Amniotic epithelial cell (primary cell): Measurements from ENCODE around the gene AHDC1.

Source experiments
- DNase-seq: peaks from one replicate; pipeline ENCODE4 v3.0.0-alpha.2; 2010; ENCODE audit warnings: low read depth

The AHDC1 gene

GRCh38 chr1:27599605-27600497 lies 4.1 kb downstream of the AHDC1 start:
- DNase-seq = no peak

DNA sequence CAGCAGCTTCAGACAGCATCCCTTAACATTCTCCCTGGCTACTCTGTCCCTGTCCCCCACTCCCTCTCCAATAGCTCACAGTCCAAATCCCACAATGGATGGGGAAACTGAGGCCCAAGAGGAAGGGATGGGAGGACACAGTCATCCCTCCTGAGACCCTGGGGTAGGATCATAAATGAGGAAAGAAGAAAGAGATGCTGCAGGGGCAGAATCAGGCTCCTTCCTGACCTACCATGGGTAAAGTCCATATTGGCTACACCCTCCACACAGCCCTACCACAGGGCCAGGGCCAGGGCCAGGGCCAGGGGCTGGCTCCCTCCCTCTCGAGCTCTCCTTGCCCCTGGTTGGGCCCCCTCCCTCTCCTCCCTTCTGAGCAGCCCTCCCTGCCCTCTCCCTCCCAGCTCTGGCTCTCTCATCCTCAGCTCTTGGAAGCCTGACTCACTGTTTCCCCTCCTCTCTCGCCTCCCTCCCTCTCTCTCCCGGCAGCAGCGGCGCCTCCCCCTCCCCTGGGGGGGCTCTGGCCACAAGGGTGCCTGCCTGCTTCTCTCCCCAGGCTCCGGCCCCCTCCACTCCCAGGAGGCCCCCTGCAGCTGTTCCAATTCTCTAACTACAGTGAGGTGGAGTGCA lies 4.9 kb downstream of the AHDC1 start:
- DNase-seq = peak; percentile 78

DNA sequence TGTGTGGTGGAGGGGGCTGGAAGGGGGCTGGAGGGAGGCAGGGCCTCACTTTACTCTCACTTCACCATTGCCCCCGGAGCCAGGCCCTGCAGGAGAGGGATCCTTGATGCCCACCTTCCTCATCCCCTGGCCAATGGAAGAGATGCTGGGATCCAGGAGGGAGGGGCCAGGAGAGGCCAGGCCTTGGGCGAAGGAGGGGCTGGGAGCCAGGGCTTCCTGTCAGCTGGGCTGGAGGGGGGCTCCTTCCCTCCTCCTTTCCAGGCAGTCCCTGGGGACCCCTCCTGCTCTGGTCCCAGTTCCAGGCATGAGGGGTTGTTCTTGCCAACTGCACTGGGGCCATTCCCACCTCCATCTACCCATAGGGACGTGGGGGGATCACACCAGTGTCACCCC lies 5.7 kb downstream of the AHDC1 start:
- DNase-seq = no peak

DNA sequence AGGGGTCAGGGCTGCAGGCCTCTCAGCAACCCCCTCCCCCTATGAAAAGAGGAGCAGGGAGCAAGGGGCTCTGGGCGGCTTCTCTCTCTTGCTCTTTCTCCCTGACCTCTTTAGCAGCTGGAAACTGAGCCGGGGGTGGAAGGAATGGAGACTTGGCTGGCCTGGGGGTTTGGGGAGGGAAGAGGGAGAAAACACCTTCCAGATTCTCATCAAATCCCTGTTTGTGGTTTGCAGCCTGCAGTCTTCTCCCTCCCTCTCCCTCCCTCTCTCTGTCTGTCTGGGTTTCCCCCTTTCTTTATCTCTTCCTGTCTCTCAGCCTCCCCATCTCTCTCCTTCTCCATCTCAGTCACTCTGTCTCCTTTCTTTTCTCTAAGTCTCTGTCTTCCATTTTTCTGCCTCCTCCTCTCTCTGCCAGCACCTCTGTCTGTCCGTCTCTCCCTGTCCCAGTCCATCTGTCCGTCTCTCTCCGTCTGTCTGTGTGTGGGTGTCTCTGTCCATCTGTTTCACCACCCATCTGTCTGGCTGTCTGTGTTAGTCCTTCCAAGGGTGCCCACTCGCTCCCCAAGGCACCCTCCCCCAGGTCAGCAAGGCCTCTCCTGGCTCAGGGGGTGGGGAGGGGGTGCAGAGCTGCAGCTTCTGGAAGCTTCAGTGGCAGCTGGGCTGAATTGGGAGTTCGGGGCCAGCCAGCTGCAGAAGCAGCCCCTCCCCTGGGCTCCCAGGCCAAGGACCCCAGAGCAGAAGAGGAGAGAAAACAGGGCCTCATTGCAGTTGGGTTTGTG lies 6.2 kb downstream of the AHDC1 start:
- peak; percentile 70 for DNase-seq

- no peak for DNase-seq
These were observed 7.0 kb downstream of the AHDC1 start for GRCh38 chr1:27596986-27597385.

GRCh38 chr1:27596261-27596660 lies 7.7 kb downstream of the AHDC1 start:
- DNase-seq = no peak

DNA sequence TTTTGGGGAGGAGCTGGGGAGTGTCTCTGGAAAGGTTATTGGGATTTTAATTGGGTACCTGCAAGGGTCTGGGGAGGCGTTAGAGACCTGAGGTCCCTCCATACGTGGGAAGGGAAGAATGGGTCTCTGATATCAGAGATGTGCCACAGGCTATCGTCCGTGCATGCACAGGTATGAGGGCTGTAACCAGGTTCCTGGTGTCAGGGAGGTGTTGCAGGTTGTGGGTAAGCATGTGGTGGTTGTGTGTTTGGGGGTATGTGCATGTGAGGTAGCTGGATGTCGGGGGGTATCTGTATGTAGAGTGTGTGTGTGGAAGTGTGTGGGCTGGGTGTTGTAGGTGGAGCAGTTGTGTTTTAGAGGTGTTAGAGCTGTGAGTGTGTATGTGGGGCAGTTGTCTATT lies 8.3 kb downstream of the AHDC1 start:
- no peak for DNase-seq

DNA sequence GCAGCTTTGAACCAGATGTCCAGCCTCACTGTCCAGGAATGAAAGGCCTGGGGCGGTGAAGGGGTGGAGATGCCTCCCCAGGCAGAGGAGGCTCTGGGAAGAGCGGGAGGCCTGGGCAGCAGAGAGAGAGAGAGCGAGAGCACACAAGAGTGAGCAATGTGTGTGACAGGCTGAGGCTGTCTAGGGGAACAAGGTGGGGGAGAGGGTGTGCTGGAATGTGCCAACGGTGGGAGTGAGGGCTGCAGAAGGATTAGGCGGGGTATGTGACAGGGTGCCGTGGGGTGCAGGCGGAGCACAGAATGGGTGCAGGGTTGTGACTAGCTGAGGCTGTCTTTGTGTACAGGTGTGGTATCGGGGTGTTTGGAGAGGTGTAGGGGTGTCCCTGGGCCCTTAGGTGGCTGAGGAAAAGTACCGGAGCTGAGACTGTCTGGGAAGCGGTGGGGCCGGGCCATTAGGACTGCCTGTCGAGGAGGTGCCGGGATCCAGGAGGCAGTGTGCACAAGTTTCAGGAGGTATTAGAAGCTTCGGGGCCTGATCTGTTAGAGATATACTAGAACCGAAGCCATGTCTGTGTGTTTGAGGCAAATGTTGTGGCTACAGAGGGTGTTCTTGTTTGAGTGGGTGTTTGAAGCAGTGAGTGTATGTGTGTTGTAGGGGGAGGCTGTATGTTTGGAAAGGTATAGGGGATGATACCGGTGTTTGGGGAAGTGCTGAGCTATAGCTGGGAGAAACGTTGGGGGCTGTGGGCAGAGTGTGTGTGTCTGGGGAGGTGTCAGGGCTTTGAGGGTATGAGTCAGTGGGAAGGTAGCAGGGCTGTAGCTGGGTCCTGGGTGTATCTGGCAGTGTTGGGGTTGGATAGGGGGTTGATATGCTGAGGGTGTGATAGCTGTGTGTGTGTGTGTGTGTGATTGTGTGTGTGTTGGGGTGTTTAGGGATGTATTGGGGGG lies 9.1 kb downstream of the AHDC1 start:
- peak; percentile 48 for DNase-seq

GRCh38 chr1:27593678-27594563 lies 10.0 kb downstream of the AHDC1 start:
- no peak for DNase-seq

- no peak for DNase-seq
These were observed 10.8 kb downstream of the AHDC1 start for GRCh38 chr1:27592931-27593677.

GRCh38 chr1:27592232-27592930 lies 11.6 kb downstream of the AHDC1 start:
- no peak for DNase-seq

- DNase-seq = peak; percentile 52
These were observed 12.3 kb downstream of the AHDC1 start for GRCh38 chr1:27591622-27592021.

DNA sequence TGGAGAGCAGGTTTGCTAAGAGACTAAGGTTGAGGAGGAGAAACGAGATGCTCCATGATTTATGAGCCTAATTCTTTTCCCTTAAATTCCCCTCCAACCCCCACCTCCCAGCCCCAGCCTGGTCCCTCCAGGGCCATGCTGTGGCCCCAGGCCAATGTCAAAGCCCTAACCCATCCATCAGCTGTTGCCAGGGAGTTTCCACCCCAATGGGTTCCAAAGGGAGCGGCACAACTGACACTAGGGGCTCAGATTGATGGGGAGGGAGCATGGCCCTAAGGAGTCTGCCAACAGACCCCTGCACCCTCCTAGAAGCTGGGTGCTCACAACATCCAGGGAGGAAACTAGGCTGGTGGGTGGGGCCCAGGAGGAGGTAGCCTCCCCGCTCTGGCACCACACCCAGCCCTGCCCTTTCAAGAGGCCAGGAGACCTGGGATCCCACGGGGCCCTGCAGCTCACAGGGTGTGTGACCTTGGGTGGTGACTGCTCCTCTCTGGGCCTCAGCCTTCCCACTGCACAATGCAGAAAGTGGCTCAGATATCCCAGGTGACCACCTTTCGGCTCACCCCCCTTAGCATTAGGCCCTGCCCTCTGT lies 12.9 kb downstream of the AHDC1 start:
- no peak for DNase-seq

DNA sequence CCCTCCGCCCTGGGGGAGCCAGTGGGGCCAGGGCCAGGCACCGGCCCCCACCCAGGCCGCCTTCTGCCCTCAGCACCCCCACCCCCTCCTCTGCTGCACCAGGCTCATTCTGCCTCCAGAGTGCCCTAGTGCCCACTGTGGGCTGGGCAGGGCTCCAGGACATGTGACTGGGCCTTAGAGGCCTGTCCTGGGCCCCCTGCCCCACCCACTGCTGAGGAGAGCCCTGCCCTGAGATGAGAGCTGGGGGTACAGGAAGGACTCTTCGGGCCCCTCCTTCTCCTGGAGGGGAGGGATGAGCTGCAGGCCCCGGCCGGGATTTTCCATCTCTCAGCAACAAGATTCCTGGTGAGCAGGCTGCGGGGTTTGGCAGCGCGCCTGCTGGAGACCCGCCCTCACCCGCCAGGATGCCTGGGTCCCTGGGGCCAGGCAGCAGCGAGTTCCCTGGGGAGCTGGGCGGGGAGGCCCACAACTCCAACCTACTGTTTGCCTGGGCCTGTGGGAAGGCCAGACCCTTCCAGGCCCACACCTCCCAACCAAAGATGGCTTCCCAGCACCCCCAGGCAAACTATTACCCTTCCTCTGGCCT lies 14.0 kb downstream of the AHDC1 start:
- DNase-seq = no peak

GRCh38 chr1:27589441-27589840 lies 14.5 kb downstream of the AHDC1 start:
- DNase-seq = no peak

DNA sequence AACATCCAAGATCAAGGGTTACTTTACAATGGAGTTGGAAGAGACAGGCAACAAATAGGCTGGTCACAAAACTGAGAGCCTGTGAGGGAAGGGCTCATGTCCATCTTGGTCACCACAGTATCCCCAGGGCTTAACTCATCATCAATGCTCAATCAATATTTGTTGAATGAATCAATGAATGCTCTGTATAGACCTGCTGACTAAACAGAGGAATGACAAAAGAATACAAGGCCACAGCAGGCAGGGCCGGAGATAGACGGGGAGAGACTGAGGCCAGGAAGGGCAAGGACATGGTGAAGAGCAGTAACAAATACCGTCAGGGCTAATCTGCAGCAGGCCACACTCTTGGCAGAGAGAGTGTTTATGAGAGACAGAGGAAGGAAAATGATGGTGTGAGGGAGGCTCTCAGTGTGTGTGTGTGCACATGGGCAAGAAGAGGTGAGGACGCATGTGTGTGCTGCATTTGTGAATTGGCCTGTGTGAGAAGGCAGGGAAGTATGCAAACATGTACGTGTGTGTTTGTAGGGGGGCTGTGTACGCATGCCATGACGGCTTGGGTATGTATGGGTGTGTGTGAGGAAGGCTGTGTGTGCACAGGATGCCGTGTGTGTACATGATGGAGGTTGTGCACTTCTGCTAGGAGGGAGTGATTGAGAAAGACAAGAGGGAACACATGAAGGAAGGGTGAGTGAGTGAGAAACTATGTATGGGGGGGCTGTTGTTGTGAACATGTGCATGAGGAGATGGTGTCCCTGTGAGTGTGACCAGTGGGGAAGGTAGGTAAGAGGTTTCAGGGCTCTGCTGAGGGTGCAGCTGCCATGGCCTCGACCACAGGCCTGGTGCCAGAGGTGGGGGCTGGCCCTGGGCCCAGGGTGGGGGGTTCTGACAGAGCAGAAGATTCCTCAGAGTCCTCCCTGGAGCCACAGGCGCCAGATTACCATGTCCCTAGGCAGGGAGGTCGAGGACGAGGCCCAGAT lies 15.4 kb downstream of the AHDC1 start:
- DNase-seq = peak; percentile 68

GRCh38 chr1:27585684-27586083 lies 18.3 kb downstream of the AHDC1 start:
- no peak for DNase-seq
